Lung (tissue), 12 donors: ENCODE results near the gene ACLY. TPM values are rescaled to one million over a fixed set of nuclear protein-coding genes. Genes with fewer than 3 reads are reported as not detected.
A peak's percentile ranks its signal among the peaks of the same experiment; 100 is the strongest.

ENCODE experiments used
- ATAC-seq: fragments of 200-7000 bp; cut with Tn5 transposase; one replicate; pipeline ENCODE4 v1.9.1; 2020; ENCODE audit warnings: moderate number of reproducible peaks; ENCODE audit not compliant: insufficient read depth, low FRiP score
- DNase-seq, 3 donors: peaks; one replicate each; pipeline ENCODE4 v3.0.0-alpha.2; 2013 to 2017
- H3K27ac ChIP-seq, 2 donors: one replicate each; pipeline ENCODE4 v1.5.1; 2013; ENCODE audit warnings: mild to moderate bottlenecking in 2 of 2, moderate library complexity in 2 of 2, control low read depth in 1 of 2, inconsistent platforms in 1 of 2, low read depth in 1 of 2, low read length in 1 of 2
- H3K27me3 ChIP-seq, 3 donors: one replicate each; pipeline ENCODE4 v1.5.1; 2013; ENCODE audit warnings: low read length in 2 of 3; ENCODE audit not compliant: control insufficient read depth in 3 of 3, insufficient read depth in 3 of 3
- H3K36me3 ChIP-seq, 4 donors: one replicate each; pipeline ENCODE4 v1.5.1; 2013; ENCODE audit warnings: low read length in 4 of 4, mild to moderate bottlenecking in 1 of 4, moderate library complexity in 1 of 4; ENCODE audit not compliant: control insufficient read depth in 4 of 4, insufficient read depth in 4 of 4
- H3K4me1 ChIP-seq, 5 donors: one replicate each; pipeline ENCODE4 v1.5.1; 2013; ENCODE audit warnings: low read length in 5 of 5, mild to moderate bottlenecking in 2 of 5, moderate library complexity in 1 of 5; ENCODE audit not compliant: control insufficient read depth in 5 of 5, insufficient read depth in 5 of 5
- H3K4me3 ChIP-seq: one replicate; pipeline ENCODE4 v1.5.1; 2013; ENCODE audit warnings: mild to moderate bottlenecking, control low read depth, moderate library complexity
- H3K9ac ChIP-seq, 2 donors: one replicate each; pipeline ENCODE4 v1.5.1; 2013; ENCODE audit warnings: low read length in 2 of 2, control low read depth in 1 of 2; ENCODE audit not compliant: insufficient read depth in 1 of 2
- H3K9me3 ChIP-seq, 4 donors: one replicate each; pipeline ENCODE4 v1.5.1; 2013; ENCODE audit warnings: low read length in 3 of 4, mild to moderate bottlenecking in 1 of 4, moderate library complexity in 1 of 4; ENCODE audit not compliant: control insufficient read depth in 4 of 4, insufficient read depth in 3 of 4
- WGBS, 2 donors: extraction: QIAGEN DNeasy Blood & Tissue Kit; methylation state at CpG; one replicate each; pipeline ENCODE4 v1.1.7; 2013; 5-methylcytosine and 5-hydroxymethylcytosine counted together
- polyA plus RNA-seq, 2 donors: library from polyadenylated mRNA; stranded (reverse); fragments of 200-250 nt; gene quantifications; one replicate each; pipeline ENCODE4 v1.2.1, GENCODE V29; 2013
- total RNA-seq, 2 donors: library from RNA; depleted of rRNA in 1 of 2; stranded (reverse); fragments of >200 nt in 1 of 2; gene quantifications; one replicate each; pipeline ENCODE4 v1.2.1, GENCODE V29; 2014 to 2021
- TF ChIP-seq, protein P1 (sequence below): IDR thresholded peaks from 2 replicates; pipeline ENCODE4 v1.5.1; 2012; ENCODE audit warnings: mild to moderate bottlenecking; ENCODE audit errors: control extremely low read depth, extremely low read depth
- donor health status: control.
- donor health status: control.
- donor health status: Bipolar disorder and iron deficiency.
- donor health status: healthy.
- donor health status: DM: yes; HTN: yes; CAD: no.

Gene ACLY
- total and polyA plus RNA-seq, 4 donors, result 27.5 to 158 (median 79.0) TPM

DNA sequence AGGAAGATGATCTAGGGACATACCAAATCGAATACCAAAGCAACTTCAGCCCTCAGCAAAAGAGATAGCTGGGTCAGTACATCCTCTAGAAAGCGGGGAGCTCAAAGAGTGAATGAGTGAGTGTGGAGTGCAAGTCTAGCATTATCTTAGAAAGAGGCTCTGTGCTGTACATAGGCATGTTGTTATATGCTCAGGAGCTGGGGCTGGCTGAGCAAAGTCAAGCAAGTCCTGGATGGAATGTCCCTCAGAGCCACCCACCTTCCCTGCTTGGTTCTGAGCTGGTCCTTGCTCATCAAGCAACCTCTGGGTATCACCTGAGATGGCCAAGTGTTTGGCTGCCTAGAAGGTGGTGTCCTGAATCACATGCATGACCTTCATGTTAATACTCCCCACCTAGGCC, 48.7 kb downstream of the ACLY start:
- peak overlapping the region in 1 of 2 donors; percentile 53 for H3K27ac ChIP-seq

DNA sequence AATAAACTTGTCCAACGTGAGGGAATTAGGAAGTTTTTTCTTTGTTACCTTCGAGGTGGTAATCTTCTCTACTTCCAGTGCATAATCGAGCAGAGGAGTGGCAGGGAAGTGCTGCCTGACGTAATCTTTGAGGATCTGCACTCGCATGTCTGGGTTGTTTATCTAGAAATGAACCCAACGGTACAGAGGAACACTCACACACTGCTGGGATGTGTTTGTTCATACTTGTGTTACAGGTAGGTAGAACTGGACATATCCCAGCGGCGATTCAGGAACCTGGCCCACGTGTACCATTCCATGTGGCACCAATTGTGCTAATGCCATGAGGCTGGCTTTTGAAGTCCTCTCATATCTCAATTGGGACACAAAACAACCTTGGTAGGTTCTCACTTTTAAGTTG, 49.3 kb downstream of the ACLY start:
- peak overlapping the region in 1 of 2 donors; percentile 53 for H3K27ac ChIP-seq

More for the DNA sequence above, 48.7 kb downstream of the ACLY start:
- Histone ChIP-seq H3K4me3 (no peak overlapping the region), H3K4me1 (peaks cover 0 to 2% (median 0%) of the 10 kb centered on the region in 5 donors), H3K9me3 (no peaks in the 10 kb centered on the region), H3K36me3 (peaks cover 13 to 40% (median 24%) of the 10 kb centered on the region in 4 donors), H3K9ac (no peak overlapping the region), H3K27me3 (no peaks in the 10 kb centered on the region)
- WGBS, 2 donors, result 88 to 91% methylated on average over 2 of the region's 2 CpGs
- no peak for ATAC-seq
- DNase-seq, result no peak
- TF ChIP-seq, protein P1, sequence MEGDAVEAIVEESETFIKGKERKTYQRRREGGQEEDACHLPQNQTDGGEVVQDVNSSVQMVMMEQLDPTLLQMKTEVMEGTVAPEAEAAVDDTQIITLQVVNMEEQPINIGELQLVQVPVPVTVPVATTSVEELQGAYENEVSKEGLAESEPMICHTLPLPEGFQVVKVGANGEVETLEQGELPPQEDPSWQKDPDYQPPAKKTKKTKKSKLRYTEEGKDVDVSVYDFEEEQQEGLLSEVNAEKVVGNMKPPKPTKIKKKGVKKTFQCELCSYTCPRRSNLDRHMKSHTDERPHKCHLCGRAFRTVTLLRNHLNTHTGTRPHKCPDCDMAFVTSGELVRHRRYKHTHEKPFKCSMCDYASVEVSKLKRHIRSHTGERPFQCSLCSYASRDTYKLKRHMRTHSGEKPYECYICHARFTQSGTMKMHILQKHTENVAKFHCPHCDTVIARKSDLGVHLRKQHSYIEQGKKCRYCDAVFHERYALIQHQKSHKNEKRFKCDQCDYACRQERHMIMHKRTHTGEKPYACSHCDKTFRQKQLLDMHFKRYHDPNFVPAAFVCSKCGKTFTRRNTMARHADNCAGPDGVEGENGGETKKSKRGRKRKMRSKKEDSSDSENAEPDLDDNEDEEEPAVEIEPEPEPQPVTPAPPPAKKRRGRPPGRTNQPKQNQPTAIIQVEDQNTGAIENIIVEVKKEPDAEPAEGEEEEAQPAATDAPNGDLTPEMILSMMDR, result no peak

DNA sequence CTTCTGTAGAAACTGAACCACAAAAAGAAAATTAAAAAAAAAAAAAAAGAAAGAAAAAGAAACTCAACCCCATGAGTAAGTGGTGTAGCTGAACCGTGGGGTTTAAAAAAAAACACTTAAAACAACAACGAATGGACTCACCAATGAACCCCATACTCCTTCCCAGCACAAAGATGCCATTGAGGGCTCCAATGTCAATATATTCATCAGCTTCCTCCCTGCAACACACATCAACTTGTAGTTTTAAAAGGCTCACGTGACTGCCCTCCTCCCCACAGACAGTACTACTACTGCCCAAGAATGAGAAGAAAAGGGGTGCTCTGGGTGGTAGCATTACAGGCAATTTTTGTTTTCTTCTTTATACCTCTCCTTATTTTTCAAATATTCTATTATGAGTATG, 50.2 kb downstream of the ACLY start:
- TF ChIP-seq, protein P1, result no peak
- ATAC-seq, result no peak
- Histone ChIP-seq H3K27me3 (no peaks in the 10 kb centered on the region), H3K9ac (no peak overlapping the region), H3K27ac (no peak overlapping the region), H3K4me3 (no peak overlapping the region), H3K9me3 (no peaks in the 10 kb centered on the region), H3K36me3 (peaks cover 12 to 33% (median 18%) of the 10 kb centered on the region in 4 donors), H3K4me1 (peaks cover 3 to 8% (median 7%) of the 10 kb centered on the region in 5 donors)
- no peak for DNase-seq
- WGBS, 2 donors, result 64 to 78% methylated on average over 3 of the region's 3 CpGs

More for the DNA sequence above, 49.3 kb downstream of the ACLY start:
- no peak overlapping the region for H3K9ac ChIP-seq
- H3K4me3 ChIP-seq, result no peak overlapping the region
- TF ChIP-seq, protein P1, result no peak
- H3K9me3 ChIP-seq, result no peaks in the 10 kb centered on the region
- 59 to 65% methylated on average over 9 of the region's 9 CpGs for WGBS, 2 donors
- peaks cover 0 to 2% (median 0%) of the 10 kb centered on the region in 5 donors for H3K4me1 ChIP-seq
- no peak for DNase-seq
- no peak for ATAC-seq
- no peaks in the 10 kb centered on the region for H3K27me3 ChIP-seq
- peaks cover 13 to 40% (median 23%) of the 10 kb centered on the region in 4 donors for H3K36me3 ChIP-seq

DNA sequence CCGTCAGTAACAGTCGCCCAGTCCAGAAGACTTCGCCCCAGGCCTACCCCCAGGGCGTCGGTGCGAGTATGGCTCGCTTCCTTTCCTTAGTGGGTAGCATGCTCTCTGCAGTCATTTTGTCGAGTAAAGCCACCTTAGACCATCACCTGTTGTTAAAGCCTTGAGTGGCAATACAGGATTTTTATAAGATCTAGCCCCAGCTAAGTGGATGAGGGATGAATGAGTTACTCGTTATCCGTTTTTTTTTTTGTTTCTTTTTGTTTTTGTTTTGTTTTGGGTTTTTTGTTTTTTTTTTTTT, 53.2 kb downstream of the ACLY start:
- 1 to 2% methylated on average over 10 of the region's 10 CpGs for WGBS, 2 donors
- Histone ChIP-seq H3K36me3 (peaks cover under 1 to 15% (median 10%) of the 10 kb centered on the region in 4 donors), H3K4me3 (peak overlapping the region; percentile 32), H3K9me3 (no peaks in the 10 kb centered on the region), H3K9ac (no peak overlapping the region), H3K27ac (peak overlapping the region in 1 of 2 donors; percentile 76), H3K27me3 (no peaks in the 10 kb centered on the region), H3K4me1 (peaks cover 10 to 27% (median 12%) of the 10 kb centered on the region in 5 donors)
- TF ChIP-seq, protein P1, result no peak
- ATAC-seq (no peak), DNase-seq (no peak)
